ENCODE data around the gene CACNG5. TPM values are rescaled to one million over a fixed set of nuclear protein-coding genes. Genes with fewer than 3 reads are reported as not detected.

Gene CACNG5
- total RNA-seq, 2 donors from 2014 or later: not detected

DNA sequence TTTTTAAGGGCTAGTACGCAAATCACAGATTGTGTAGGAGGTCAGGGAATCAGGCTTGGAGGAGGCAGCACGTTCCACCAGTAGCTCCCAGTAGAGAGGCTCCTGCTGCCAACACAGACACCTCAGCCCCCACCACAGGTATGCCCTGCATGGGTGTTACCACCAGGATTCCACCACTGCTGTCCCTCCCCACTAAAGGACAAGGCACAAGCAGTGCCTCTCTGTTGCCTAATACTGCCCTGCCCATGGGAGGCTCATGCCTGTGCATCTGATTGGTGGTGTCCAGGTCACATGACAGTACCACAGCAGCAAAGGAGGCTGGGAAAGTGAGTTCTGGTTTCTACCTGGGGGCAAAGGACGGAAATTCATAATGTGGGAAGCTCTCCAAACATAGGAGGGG lies 96.0 kb downstream of the CACNG5 start:
- H3K4me3 Mint-ChIP-seq: no peak overlapping the region
- no peak overlapping the region for H3K27ac Mint-ChIP-seq
- no peaks in the 10 kb centered on the region for H3K9me3 ChIP-seq (ENCODE audit: control insufficient read depth, low read length, poor library complexity, severe bottlenecking)
- peaks cover 3% of the 10 kb centered on the region for H3K36me3 Mint-ChIP-seq (ENCODE audit: low read depth)
- ATAC-seq: no peak
- no peak for DNase-seq
- H3K4me1 Mint-ChIP-seq: no peaks in the 10 kb centered on the region
- peaks cover 45% of the 10 kb centered on the region for H3K27me3 Mint-ChIP-seq

DNA sequence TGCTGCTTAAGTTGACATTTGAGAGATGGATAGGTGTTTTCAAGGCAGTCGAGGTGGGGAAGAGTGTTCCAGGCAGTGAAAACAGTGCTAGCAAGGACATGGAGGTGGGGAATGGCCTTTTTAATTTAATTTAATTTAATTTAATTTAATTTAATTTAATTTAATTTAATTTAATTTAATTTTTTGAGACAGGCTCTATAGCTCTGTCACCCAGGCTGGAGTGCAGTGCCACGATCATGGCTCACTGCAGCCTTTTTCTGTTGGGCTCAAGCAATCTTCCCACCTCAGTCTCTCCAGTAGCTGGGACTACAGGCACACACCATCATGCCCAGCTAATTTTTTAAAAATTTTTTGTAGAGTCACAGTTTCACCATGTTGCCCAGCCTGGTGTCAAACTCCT lies 97.4 kb downstream of the CACNG5 start:
- H3K27ac Mint-ChIP-seq: no peak overlapping the region
- ATAC-seq (no peak), DNase-seq (no peak)
- H3K36me3 Mint-ChIP-seq (ENCODE audit: low read depth): peaks cover 3% of the 10 kb centered on the region
- H3K4me3 Mint-ChIP-seq: no peak overlapping the region
- peaks cover 38% of the 10 kb centered on the region for H3K27me3 Mint-ChIP-seq
- no peaks in the 10 kb centered on the region for H3K9me3 ChIP-seq (ENCODE audit: control insufficient read depth, low read length, poor library complexity, severe bottlenecking)
- H3K4me1 Mint-ChIP-seq: no peaks in the 10 kb centered on the region

DNA sequence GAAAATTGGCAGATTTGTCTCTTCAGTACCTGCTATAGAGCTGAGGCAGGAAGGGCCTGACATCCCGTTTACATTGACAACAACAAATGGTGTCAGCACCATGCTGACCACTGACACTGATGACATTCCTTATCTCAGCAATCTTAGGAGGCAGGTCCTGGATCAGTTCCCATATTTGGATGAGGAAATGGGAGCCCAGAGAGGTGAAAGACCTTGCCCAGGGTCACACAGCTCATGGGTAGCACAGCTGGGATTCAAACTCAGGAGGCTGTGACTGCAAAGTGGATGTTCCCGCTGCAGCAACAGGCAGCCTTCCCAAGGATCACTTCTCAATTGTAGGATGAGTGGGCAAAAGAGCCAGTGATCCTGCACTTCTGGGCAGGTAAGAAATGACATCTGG lies 99.1 kb downstream of the CACNG5 start:
- Mint-ChIP-seq H3K27ac (no peak overlapping the region), H3K4me1 (no peaks in the 10 kb centered on the region), H3K36me3 (ENCODE audit: low read depth) (peaks cover 3% of the 10 kb centered on the region), H3K27me3 (peaks cover 42% of the 10 kb centered on the region), H3K4me3 (no peak overlapping the region)
- ATAC-seq: no peak
- H3K9me3 ChIP-seq (ENCODE audit: control insufficient read depth, low read length, poor library complexity, severe bottlenecking): no peaks in the 10 kb centered on the region
- DNase-seq: no peak

Other genes with a start within 250 kb of the CACNG5 start
- not detected for gene CACNG4, start 129.6 kb downstream of the CACNG5 start, total RNA-seq
- gene CACNG1, start 209.4 kb downstream of the CACNG5 start, total RNA-seq: not detected

Measured in T-helper 17 cell (primary cell).